Measurements from ENCODE around the gene C9orf43. TPM values are rescaled to one million over a fixed set of nuclear protein-coding genes. Genes with fewer than 3 reads are reported as not detected.

Gene C9orf43
- total RNA-seq, 4 donors from 2014 or later, result 0.21 to 3.3 (median 0.58) TPM; not detected in 1

- Histone ChIP-seq H3K9me3 (no peaks in the 10 kb centered on the region), H3K4me1 (no peaks in the 10 kb centered on the region), H3K4me3 (no peak overlapping the region), H3K27me3 (no peaks in the 10 kb centered on the region), H3K27ac (no peak overlapping the region), H3K36me3 (no peaks in the 10 kb centered on the region)
- TF ChIP-seq, protein P1, sequence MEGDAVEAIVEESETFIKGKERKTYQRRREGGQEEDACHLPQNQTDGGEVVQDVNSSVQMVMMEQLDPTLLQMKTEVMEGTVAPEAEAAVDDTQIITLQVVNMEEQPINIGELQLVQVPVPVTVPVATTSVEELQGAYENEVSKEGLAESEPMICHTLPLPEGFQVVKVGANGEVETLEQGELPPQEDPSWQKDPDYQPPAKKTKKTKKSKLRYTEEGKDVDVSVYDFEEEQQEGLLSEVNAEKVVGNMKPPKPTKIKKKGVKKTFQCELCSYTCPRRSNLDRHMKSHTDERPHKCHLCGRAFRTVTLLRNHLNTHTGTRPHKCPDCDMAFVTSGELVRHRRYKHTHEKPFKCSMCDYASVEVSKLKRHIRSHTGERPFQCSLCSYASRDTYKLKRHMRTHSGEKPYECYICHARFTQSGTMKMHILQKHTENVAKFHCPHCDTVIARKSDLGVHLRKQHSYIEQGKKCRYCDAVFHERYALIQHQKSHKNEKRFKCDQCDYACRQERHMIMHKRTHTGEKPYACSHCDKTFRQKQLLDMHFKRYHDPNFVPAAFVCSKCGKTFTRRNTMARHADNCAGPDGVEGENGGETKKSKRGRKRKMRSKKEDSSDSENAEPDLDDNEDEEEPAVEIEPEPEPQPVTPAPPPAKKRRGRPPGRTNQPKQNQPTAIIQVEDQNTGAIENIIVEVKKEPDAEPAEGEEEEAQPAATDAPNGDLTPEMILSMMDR (IDR thresholded peaks at IDR 0.05), result no peak
- TF ChIP-seq POLR2A (IDR thresholded peaks at IDR 0.05), result no peak
- intact Hi-C loops (cut with DNase I; ENCODE audit: low total_unique reads), result no loop called here
- no peak for DNase-seq
These were observed 61.7 kb downstream of the C9orf43 start for GRCh38 chr9:113472199-113472598.

DNA sequence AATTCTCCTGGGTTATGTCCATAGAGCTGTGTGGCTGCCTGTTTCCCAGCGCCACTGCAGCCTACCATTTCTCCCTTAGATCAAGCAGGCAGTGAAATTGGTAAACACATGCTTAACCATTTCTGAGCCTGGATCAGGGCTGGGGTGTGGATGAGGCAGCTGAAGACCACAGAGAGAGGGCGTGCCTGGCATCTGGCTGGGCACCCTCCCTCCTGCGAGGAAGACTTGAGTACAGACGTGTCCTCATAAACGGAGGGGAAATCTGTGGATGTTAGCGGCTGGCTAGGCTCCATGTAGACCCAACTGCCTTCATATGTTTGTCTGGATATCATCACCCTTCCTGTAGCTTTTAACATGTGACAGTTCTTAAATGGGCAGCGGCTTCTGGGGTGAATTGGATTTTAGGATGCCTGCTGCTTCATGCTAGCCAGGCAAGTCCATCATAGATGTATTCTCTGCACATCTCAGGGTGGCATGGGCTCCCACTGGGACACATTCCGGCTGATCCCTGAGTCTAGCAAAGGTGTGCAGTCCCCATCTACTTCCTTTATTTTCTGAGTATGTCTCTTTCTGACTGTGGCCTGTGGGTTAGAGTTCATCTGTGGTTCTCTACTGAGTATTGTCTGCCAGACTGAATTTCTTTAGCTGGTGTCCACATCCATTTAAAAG, 63.9 kb downstream of the C9orf43 start:
- DNase-seq, result no peak
- no peak for TF ChIP-seq POLR2A (IDR thresholded peaks at IDR 0.05)
- TF ChIP-seq, protein P1 (IDR thresholded peaks at IDR 0.05), result no peak
- Histone ChIP-seq H3K27ac (no peak overlapping the region), H3K9me3 (no peaks in the 10 kb centered on the region), H3K4me3 (no peak overlapping the region), H3K27me3 (no peaks in the 10 kb centered on the region), H3K4me1 (no peaks in the 10 kb centered on the region), H3K36me3 (no peaks in the 10 kb centered on the region)
- intact Hi-C loops (cut with DNase I; ENCODE audit: low total_unique reads), result no loop called here

GRCh38 chr9:113475031-113475430, 64.5 kb downstream of the C9orf43 start:
- Histone ChIP-seq H3K27me3 (no peaks in the 10 kb centered on the region), H3K4me3 (no peak overlapping the region), H3K27ac (no peak overlapping the region), H3K9me3 (no peaks in the 10 kb centered on the region), H3K4me1 (no peaks in the 10 kb centered on the region), H3K36me3 (no peaks in the 10 kb centered on the region)
- TF ChIP-seq, protein P1 (IDR thresholded peaks at IDR 0.05), result no peak
- no peak for TF ChIP-seq POLR2A (IDR thresholded peaks at IDR 0.05)
- DNase-seq, result no peak
- intact Hi-C loops (cut with DNase I; ENCODE audit: low total_unique reads), result no loop called here

GRCh38 chr9:113475992-113476391, 65.4 kb downstream of the C9orf43 start:
- no peaks in the 10 kb centered on the region for H3K9me3 ChIP-seq
- intact Hi-C loops (cut with DNase I; ENCODE audit: low total_unique reads), result no loop called here
- DNase-seq, result no peak
- TF ChIP-seq, protein P1 (IDR thresholded peaks at IDR 0.05), result no peak
- no peak overlapping the region for H3K27ac ChIP-seq
- H3K36me3 ChIP-seq, result no peaks in the 10 kb centered on the region
- no peaks in the 10 kb centered on the region for H3K27me3 ChIP-seq
- H3K4me1 ChIP-seq, result no peaks in the 10 kb centered on the region
- no peak overlapping the region for H3K4me3 ChIP-seq

GRCh38 chr9:113476511-113476916, 66.0 kb downstream of the C9orf43 start:
- Histone ChIP-seq H3K36me3 (no peaks in the 10 kb centered on the region), H3K9me3 (no peaks in the 10 kb centered on the region), H3K27me3 (no peaks in the 10 kb centered on the region), H3K4me1 (no peaks in the 10 kb centered on the region), H3K27ac (no peak overlapping the region), H3K4me3 (no peak overlapping the region)
- no peak for DNase-seq
- TF ChIP-seq, protein P1 (IDR thresholded peaks at IDR 0.05), result no peak
- TF ChIP-seq POLR2A (IDR thresholded peaks at IDR 0.05), result no peak
- intact Hi-C loops (cut with DNase I; ENCODE audit: low total_unique reads), result no loop called here
